GM23248 (cell line): ENCODE data around the gene TEDC2. TPM values are rescaled to one million over a fixed set of nuclear protein-coding genes. Genes with fewer than 3 reads are reported as not detected.

Experiments used
- DNase-seq: peaks from one replicate; pipeline ENCODE4 v3.0.0-alpha.2; 2015
- H2AFZ ChIP-seq: fragments of 200-600 bp; sonication (generic); 2 replicates; pipeline ENCODE4 v1.6.1; 2016; ENCODE audit warnings: antibody characterized with exemption
- H3F3A ChIP-seq: fragments of 200-600 bp; sonication (generic); 2 replicates; pipeline ENCODE4 v1.6.1; 2016; ENCODE audit warnings: mild to moderate bottlenecking, antibody characterized with exemption, mixed run types; ENCODE audit not compliant: insufficient read depth
- H3K27ac ChIP-seq: fragments of 200-600 bp; sonication (generic); 2 replicates; pipeline ENCODE4 v1.5.1; 2016; ENCODE audit warnings: mild to moderate bottlenecking
- H3K27me3 ChIP-seq: fragments of 200-600 bp; sonication (generic); replicated peaks from 2 replicates; pipeline ENCODE4 v1.6.1; 2016; ENCODE audit warnings: mild to moderate bottlenecking; ENCODE audit not compliant: insufficient read depth
- H3K36me3 ChIP-seq: fragments of 200-600 bp; sonication (generic); 2 replicates; pipeline ENCODE4 v1.6.1; 2016; ENCODE audit warnings: low read depth, mild to moderate bottlenecking
- H3K4me1 ChIP-seq: fragments of 200-600 bp; sonication (generic); 2 replicates; pipeline ENCODE4 v1.6.1; 2016; ENCODE audit warnings: mild to moderate bottlenecking; ENCODE audit not compliant: insufficient read depth
- H3K4me2 ChIP-seq: fragments of 200-600 bp; sonication (generic); one replicate; pipeline ENCODE4 v1.6.1; 2016; ENCODE audit warnings: mild to moderate bottlenecking; ENCODE audit not compliant: unreplicated experiment
- H3K4me3 ChIP-seq: fragments of 200-600 bp; sonication (generic); 2 replicates; pipeline ENCODE4 v1.5.1; 2016; ENCODE audit warnings: mild to moderate bottlenecking
- H3K79me2 ChIP-seq: fragments of 200-600 bp; sonication (generic); 2 replicates; pipeline ENCODE4 v1.6.1; 2016; ENCODE audit warnings: mild to moderate bottlenecking; ENCODE audit not compliant: insufficient read depth
- H3K9ac ChIP-seq: fragments of 200-600 bp; sonication (generic); 2 replicates; pipeline ENCODE4 v1.6.1; 2016; ENCODE audit warnings: mild to moderate bottlenecking
- H3K9me2 ChIP-seq: fragments of 200-600 bp; sonication (generic); 2 replicates; pipeline ENCODE4 v1.6.1; 2016; ENCODE audit warnings: mixed run types, mild to moderate bottlenecking, moderate library complexity; ENCODE audit not compliant: insufficient read depth
- H3K9me3 ChIP-seq: fragments of 200-600 bp; sonication (generic); one replicate; pipeline ENCODE4 v1.6.1; 2017; ENCODE audit warnings: low read depth
- H4K20me1 ChIP-seq: fragments of 200-600 bp; sonication (generic); 2 replicates; pipeline ENCODE4 v1.6.0; 2016; ENCODE audit not compliant: insufficient read depth
- EZH2 ChIP-seq: fragments of 200-600 bp; sonication (generic); IDR thresholded peaks from 2 replicates; pipeline ENCODE4 v1.6.1; 2018; ENCODE audit warnings: antibody characterized with exemption, mild to moderate bottlenecking; ENCODE audit not compliant: insufficient read depth, poor library complexity, severe bottlenecking
- EZH2phosphoT487 ChIP-seq: fragments of 200-600 bp; sonication (generic); IDR thresholded peaks from 2 replicates; pipeline ENCODE4 v1.6.1; 2018; ENCODE audit warnings: antibody characterized with exemption, moderate library complexity, mild to moderate bottlenecking, low read depth; ENCODE audit not compliant: insufficient read depth
- WGBS, 2 experiments: methylation state at CpG; one replicate each; pipeline ENCODE4 v1.1.6; 2015 to 2017; ENCODE audit warnings: low lambda C conversion rate in 2 of 2, low coverage in 1 of 2; ENCODE audit errors: missing lambda C conversion rate in 2 of 2; 5-methylcytosine and 5-hydroxymethylcytosine counted together
- in situ Hi-C: fragments of 300-500 bp; cut with MboI; formaldehyde crosslinking; loops from 2 replicates; pipeline ENCODE4 v1.15.0; 2020
- polyA plus RNA-seq: library from polyadenylated mRNA; unstranded; fragments of >200 nt; fragmentation: Nextera tagmentation; extraction: Ambion mirVana; gene quantifications from 2 replicates; pipeline ENCODE4 v1.2.1, GENCODE V29; 2016
- total RNA-seq: library from RNA; depleted of rRNA; stranded (reverse); fragments of >200 nt; shearing (Covaris generic); gene quantifications from 2 replicates; pipeline ENCODE4 v1.2.3, GENCODE V29; 2014

The TEDC2 gene
- total and polyA plus RNA-seq, 2 experiments from 2014 or later = 4.8 to 6.8 TPM

- no peaks in the 10 kb centered on the region for H4K20me1 ChIP-seq
- H3K9ac ChIP-seq = no peak overlapping the region
- H3K4me1 ChIP-seq = no peaks in the 10 kb centered on the region
- no peak for DNase-seq
- H3K4me2 ChIP-seq = no peak overlapping the region
- no peak overlapping the region for H3K4me3 ChIP-seq
- H3K9me2 ChIP-seq = no peaks in the 10 kb centered on the region
- H3K36me3 ChIP-seq = no peaks in the 10 kb centered on the region
- no peaks in the 10 kb centered on the region for H3F3A ChIP-seq
- H3K79me2 ChIP-seq = peaks cover 55% of the 10 kb centered on the region
- H3K27me3 ChIP-seq = no peaks in the 10 kb centered on the region
- no peak for TF ChIP-seq EZH2
- TF ChIP-seq EZH2phosphoT487 = no peak
- in situ Hi-C loops = no loop called here
- no peaks in the 10 kb centered on the region for H3K9me3 ChIP-seq
- 89 to 93% methylated on average over 20 to 23 of the region's 23 CpGs for WGBS, 2 experiments
- no peak overlapping the region for H3K27ac ChIP-seq
- no peak overlapping the region for H2AFZ ChIP-seq
Measured at GRCh38 chr16:2490190-2491105, 30.5 kb downstream of the TEDC2 start.

GRCh38 chr16:2492292-2492691, 32.4 kb downstream of the TEDC2 start:
- Histone ChIP-seq H3K9me3 (no peaks in the 10 kb centered on the region), H3K27ac (no peak overlapping the region), H3K9me2 (no peaks in the 10 kb centered on the region), H3K27me3 (no peaks in the 10 kb centered on the region), H3K9ac (no peak overlapping the region), H3K36me3 (no peaks in the 10 kb centered on the region), H2AFZ (no peak overlapping the region), H3K4me3 (no peak overlapping the region), H4K20me1 (no peaks in the 10 kb centered on the region), H3K4me2 (no peak overlapping the region), H3K79me2 (peaks cover 37% of the 10 kb centered on the region), H3K4me1 (peaks cover 3% of the 10 kb centered on the region; the same call in 1 of the 2 replicates), H3F3A (no peaks in the 10 kb centered on the region)
- WGBS, 2 experiments = 94 to 96% methylated on average over 13 of the region's 13 CpGs
- DNase-seq = no peak
- in situ Hi-C loops = no loop called here
- TF ChIP-seq EZH2 (no peak), EZH2phosphoT487 (no peak)

DNA sequence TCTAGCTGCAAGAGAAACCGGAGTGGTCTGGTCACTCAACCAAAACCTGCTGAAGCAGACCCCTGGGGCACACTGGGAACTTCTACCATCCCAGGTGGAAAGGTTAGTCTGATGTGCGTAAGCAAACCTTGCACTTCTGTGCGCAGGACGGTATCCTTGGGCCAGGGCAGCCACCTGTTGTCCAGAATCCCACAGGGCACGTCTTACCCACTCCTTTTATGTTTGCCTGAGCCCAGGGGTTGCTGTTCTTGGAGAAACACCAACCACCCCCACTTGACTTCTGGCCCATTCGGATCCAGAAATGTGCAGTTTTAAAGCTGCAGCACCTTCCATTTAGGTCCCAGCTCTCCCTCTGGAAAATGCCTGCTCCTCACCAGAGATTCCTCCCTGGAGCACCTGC, 33.7 kb downstream of the TEDC2 start:
- H3K9me2 ChIP-seq = no peaks in the 10 kb centered on the region
- WGBS, 2 experiments = 93 to 95% methylated on average over 6 of the region's 6 CpGs
- DNase-seq = no peak
- TF ChIP-seq EZH2 = no peak
- H2AFZ ChIP-seq = no peak overlapping the region
- no peak overlapping the region for H3K4me3 ChIP-seq
- H4K20me1 ChIP-seq = no peaks in the 10 kb centered on the region
- no peaks in the 10 kb centered on the region for H3K36me3 ChIP-seq
- no peak overlapping the region for H3K9ac ChIP-seq
- no peak overlapping the region for H3K27ac ChIP-seq
- H3K4me1 ChIP-seq = peaks cover 6% of the 10 kb centered on the region; the same call in 1 of the 2 replicates
- H3K27me3 ChIP-seq = no peaks in the 10 kb centered on the region
- H3K79me2 ChIP-seq = peaks cover 29% of the 10 kb centered on the region; the same call in 1 of the 2 replicates
- no peaks in the 10 kb centered on the region for H3K9me3 ChIP-seq
- in situ Hi-C loops = no loop called here
- H3F3A ChIP-seq = no peaks in the 10 kb centered on the region
- no peak overlapping the region for H3K4me2 ChIP-seq

- 94 to 98% methylated on average over 5 of the region's 5 CpGs for WGBS, 2 experiments
- DNase-seq = no peak
- no peak overlapping the region for H3K4me3 ChIP-seq
- H4K20me1 ChIP-seq = no peaks in the 10 kb centered on the region
- H3K4me2 ChIP-seq = no peak overlapping the region
- H3K9ac ChIP-seq = no peak overlapping the region
- no peaks in the 10 kb centered on the region for H3K27me3 ChIP-seq
- H3K27ac ChIP-seq = no peak overlapping the region
- no peaks in the 10 kb centered on the region for H3K9me3 ChIP-seq
- no peaks in the 10 kb centered on the region for H3F3A ChIP-seq
- peaks cover 6% of the 10 kb centered on the region; the same call in 1 of the 2 replicates for H3K4me1 ChIP-seq
- peaks cover 20% of the 10 kb centered on the region; the same call in 1 of the 2 replicates for H3K79me2 ChIP-seq
- in situ Hi-C loops = no loop called here
- TF ChIP-seq EZH2phosphoT487 = no peak
- no peak for TF ChIP-seq EZH2
- H3K36me3 ChIP-seq = no peaks in the 10 kb centered on the region
- H2AFZ ChIP-seq = no peak overlapping the region
- H3K9me2 ChIP-seq = no peaks in the 10 kb centered on the region
Measured at GRCh38 chr16:2494616-2495015, 34.7 kb downstream of the TEDC2 start.
